Upper lobe of left lung (tissue), 6 donors: ENCODE data around the gene MARCHF3. TPM values are rescaled to one million over a fixed set of nuclear protein-coding genes. Genes with fewer than 3 reads are reported as not detected.
"Not testable (repeated sequence)": the region's sequence is repeated elsewhere in the genome, so short reads cannot be mapped to it uniquely, and the experiment has no call there.

Source experiments
- ATAC-seq, 2 donors: fragments of 200-7000 bp; cut with Tn5 transposase; one replicate each; pipeline ENCODE4 v1.9.1; 2022; ENCODE audit warnings: mild to moderate bottlenecking in 2 of 2, moderate library complexity in 2 of 2; ENCODE audit not compliant: low FRiP score in 2 of 2
- DNase-seq, 2 donors: peaks; one replicate each; pipeline ENCODE4 v3.0.0-alpha.2; 2019 to 2020
- H3K27ac ChIP-seq, 4 donors: fragments of 200-600 bp; sonication (generic); one replicate each; pipeline ENCODE4 v1.5.1; 2016 to 2019
- H3K27me3 ChIP-seq, 4 donors: fragments of 200-600 bp; sonication (generic); one replicate each; pipeline ENCODE4 v1.5.1; 2017 to 2019
- H3K36me3 ChIP-seq, 4 donors: fragments of 200-600 bp; sonication (generic); one replicate each; pipeline ENCODE4 v1.5.1; 2016 to 2019
- H3K4me1 ChIP-seq, 4 donors: fragments of 200-600 bp; sonication (generic); one replicate each; pipeline ENCODE4 v1.5.1; 2018 to 2019
- H3K4me3 ChIP-seq, 4 donors: fragments of 200-600 bp; sonication (generic); one replicate each; pipeline ENCODE4 v1.5.1; 2017 to 2019; ENCODE audit warnings: mild to moderate bottlenecking in 2 of 4, moderate library complexity in 1 of 4
- H3K9me3 ChIP-seq, 4 donors: fragments of 200-600 bp; sonication (generic); one replicate each; pipeline ENCODE4 v1.5.1; 2018 to 2019
- EP300 ChIP-seq, 4 donors: sonication (generic); formaldehyde crosslinking; IDR thresholded peaks; one replicate each; pipeline ENCODE4 v1.5.1; 2017; ENCODE audit warnings: antibody characterized with exemption in 4 of 4, control low read depth in 2 of 4
- POLR2A ChIP-seq, 4 donors: fragments of 450-650 bp; IDR thresholded peaks; one replicate each; pipeline ENCODE4 v1.5.1; 2016 to 2017; ENCODE audit warnings: antibody characterized with exemption in 4 of 4, mild to moderate bottlenecking in 2 of 4
- POLR2AphosphoS5 ChIP-seq, 2 donors: sonication (generic); formaldehyde crosslinking; IDR thresholded peaks; one replicate each; pipeline ENCODE4 v1.5.1; 2017; ENCODE audit warnings: antibody characterized with exemption in 2 of 2
- WGBS, 2 donors: methylation state at CpG; one replicate each; pipeline ENCODE4 v1.1.5; 2017 to 2018; 5-methylcytosine and 5-hydroxymethylcytosine counted together
- total RNA-seq, 6 donors: library from RNA; depleted of rRNA in 4 of 6; stranded (reverse); fragments of >200 nt in 4 of 6; gene quantifications; one replicate each; pipeline versions ENCODE4 v1.1.0 to v1.2.1, GENCODE V29; 2016 to 2021
- TF ChIP-seq, protein P1 (sequence below), 6 experiments: fragments of 450-650 bp in 4 of 6; fragments of 200-600 bp in 2 of 6; sonication (generic) in 2 of 6; IDR thresholded peaks; one replicate each; pipeline ENCODE4 v1.5.1; 2016 to 2019; ENCODE audit warnings: antibody characterized with exemption in 6 of 6
- donor health status: DM: no; HTN: no; CAD: no; lungs with moderate emphysema.
- donor health status: DM: no; HTN: yes; CAD: no; lungs with severe emphysema.

The MARCHF3 gene
- total RNA-seq, 6 donors from 2014 or later: 2.1 to 16.2 (median 6.7) TPM

GRCh38 chr5:126949475-126949874 lies 80.9 kb downstream of the MARCHF3 start:
- no peaks in the 10 kb centered on the region for H3K27me3 ChIP-seq
- WGBS, 2 donors: 75 to 88% methylated on average over 2 of the region's 2 CpGs
- TF ChIP-seq POLR2A (IDR thresholded peaks at IDR 0.05) (no peak), POLR2AphosphoS5 (IDR thresholded peaks at IDR 0.05) (no peak), EP300 (IDR thresholded peaks at IDR 0.05) (no peak)
- TF ChIP-seq, protein P1, sequence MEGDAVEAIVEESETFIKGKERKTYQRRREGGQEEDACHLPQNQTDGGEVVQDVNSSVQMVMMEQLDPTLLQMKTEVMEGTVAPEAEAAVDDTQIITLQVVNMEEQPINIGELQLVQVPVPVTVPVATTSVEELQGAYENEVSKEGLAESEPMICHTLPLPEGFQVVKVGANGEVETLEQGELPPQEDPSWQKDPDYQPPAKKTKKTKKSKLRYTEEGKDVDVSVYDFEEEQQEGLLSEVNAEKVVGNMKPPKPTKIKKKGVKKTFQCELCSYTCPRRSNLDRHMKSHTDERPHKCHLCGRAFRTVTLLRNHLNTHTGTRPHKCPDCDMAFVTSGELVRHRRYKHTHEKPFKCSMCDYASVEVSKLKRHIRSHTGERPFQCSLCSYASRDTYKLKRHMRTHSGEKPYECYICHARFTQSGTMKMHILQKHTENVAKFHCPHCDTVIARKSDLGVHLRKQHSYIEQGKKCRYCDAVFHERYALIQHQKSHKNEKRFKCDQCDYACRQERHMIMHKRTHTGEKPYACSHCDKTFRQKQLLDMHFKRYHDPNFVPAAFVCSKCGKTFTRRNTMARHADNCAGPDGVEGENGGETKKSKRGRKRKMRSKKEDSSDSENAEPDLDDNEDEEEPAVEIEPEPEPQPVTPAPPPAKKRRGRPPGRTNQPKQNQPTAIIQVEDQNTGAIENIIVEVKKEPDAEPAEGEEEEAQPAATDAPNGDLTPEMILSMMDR (IDR thresholded peaks at IDR 0.05): no peak
- H3K4me3 ChIP-seq: no peak overlapping the region
- H3K4me1 ChIP-seq: no peaks in the 10 kb centered on the region
- H3K9me3 ChIP-seq: no peaks in the 10 kb centered on the region
- H3K27ac ChIP-seq: no peak overlapping the region
- DNase-seq (no peak), ATAC-seq (no peak)
- no peaks in the 10 kb centered on the region for H3K36me3 ChIP-seq

- no peaks in the 10 kb centered on the region for H3K27me3 ChIP-seq
These were observed 81.9 kb downstream of the MARCHF3 start for GRCh38 chr5:126948453-126948852.

GRCh38 chr5:126948011-126948355 lies 82.4 kb downstream of the MARCHF3 start:
- DNase-seq: no peak
- Histone ChIP-seq H3K9me3 (no peaks in the 10 kb centered on the region), H3K27me3 (no peaks in the 10 kb centered on the region), H3K4me3 (no peak overlapping the region), H3K27ac (no peak overlapping the region), H3K36me3 (no peaks in the 10 kb centered on the region), H3K4me1 (no peaks in the 10 kb centered on the region)
- TF ChIP-seq EP300 (IDR thresholded peaks at IDR 0.05): no peak
- TF ChIP-seq POLR2A (IDR thresholded peaks at IDR 0.05): no peak
- no peak for TF ChIP-seq POLR2AphosphoS5 (IDR thresholded peaks at IDR 0.05)
- TF ChIP-seq, protein P1 (IDR thresholded peaks at IDR 0.05): no peak
- 90 to 93% methylated on average over 3 of the region's 3 CpGs for WGBS, 2 donors
- no peak for ATAC-seq

More at GRCh38 chr5:126948453-126948852, 81.9 kb downstream of the MARCHF3 start:
- Histone ChIP-seq H3K4me3 (no peak overlapping the region), H3K9me3 (no peaks in the 10 kb centered on the region), H3K27ac (no peak overlapping the region), H3K4me1 (no peaks in the 10 kb centered on the region), H3K36me3 (no peaks in the 10 kb centered on the region)
- no peak for ATAC-seq
- WGBS, 2 donors: 90 to 94% methylated on average over 6 of the region's 6 CpGs
- no peak for DNase-seq
- TF ChIP-seq, protein P1 (IDR thresholded peaks at IDR 0.05): no peak
- TF ChIP-seq POLR2AphosphoS5 (IDR thresholded peaks at IDR 0.05): no peak
- no peak for TF ChIP-seq POLR2A (IDR thresholded peaks at IDR 0.05)

DNA sequence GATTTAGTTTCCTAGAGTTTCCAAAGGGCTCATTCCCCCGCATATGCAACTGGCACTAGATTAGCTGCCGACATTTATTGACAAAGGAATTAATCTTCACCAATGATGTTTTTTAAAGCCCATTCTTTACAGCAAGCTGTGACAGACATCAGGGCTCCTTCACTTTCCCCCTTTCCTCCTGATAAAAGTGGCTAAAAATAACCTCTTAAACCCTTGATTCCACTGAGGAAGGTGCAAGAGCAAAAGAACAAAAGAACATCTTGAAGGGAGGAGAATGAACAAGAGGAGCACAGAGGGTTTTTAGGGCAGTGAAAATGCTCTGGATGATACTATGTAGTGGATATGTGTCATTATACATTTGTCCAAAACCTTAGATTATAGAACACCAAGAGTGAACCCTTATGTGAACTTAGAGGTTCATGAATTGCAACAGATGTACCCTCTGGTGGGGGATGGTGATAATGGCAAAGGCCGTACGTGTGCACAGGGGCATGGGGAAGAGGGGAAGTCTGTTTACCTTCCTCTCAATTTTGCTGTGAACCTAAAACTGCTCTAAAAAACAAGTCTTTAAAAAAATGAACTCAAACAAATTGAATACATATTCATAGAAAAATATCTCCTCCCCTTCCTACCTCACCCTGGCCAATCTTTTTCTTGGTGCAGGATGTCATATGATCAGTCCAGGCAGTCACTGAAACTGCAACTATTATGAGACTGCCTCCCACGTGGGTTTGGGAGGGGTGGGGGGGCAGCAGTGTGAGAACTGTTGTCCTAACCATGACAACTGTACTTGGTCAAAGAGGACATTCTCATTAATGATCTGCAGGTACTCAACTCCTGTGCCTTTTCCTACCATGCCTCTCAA lies 83.0 kb downstream of the MARCHF3 start:
- no peaks in the 10 kb centered on the region for H3K9me3 ChIP-seq
- H3K36me3 ChIP-seq: no peaks in the 10 kb centered on the region
- WGBS, 2 donors: 52 to 55% methylated on average over 5 of the region's 5 CpGs
- H3K4me3 ChIP-seq: no peak overlapping the region
- no peaks in the 10 kb centered on the region for H3K4me1 ChIP-seq
- ATAC-seq: no peak
- DNase-seq: no peak
- TF ChIP-seq EP300 (IDR thresholded peaks at IDR 0.05) (no peak), POLR2AphosphoS5 (IDR thresholded peaks at IDR 0.05) (no peak), POLR2A (IDR thresholded peaks at IDR 0.05) (no peak)
- TF ChIP-seq, protein P1 (IDR thresholded peaks at IDR 0.05): no peak
- H3K27me3 ChIP-seq: no peaks in the 10 kb centered on the region
- H3K27ac ChIP-seq: no peak overlapping the region

DNA sequence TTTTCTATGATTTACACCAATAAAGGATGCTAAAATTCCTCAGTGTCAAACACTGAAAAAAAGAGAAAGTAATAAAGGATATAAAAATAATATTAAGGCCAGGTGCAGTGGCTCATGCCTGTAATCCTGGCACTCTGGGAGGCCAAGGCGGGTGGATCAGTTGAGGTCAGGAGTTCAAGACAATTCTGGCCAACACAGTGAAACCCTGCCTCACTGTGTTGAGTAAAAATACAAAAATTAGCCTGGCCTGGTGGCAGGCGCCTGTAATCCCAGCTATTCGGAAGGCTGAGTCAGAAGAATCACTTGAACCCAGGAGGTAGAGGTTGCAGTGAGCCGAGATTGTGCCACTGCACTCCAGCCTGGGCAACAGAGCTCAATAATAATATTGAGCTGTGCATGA lies 87.5 kb downstream of the MARCHF3 start:
- not testable (repeated sequence) for H3K4me3 ChIP-seq, H3K27me3 ChIP-seq, ATAC-seq, H3K36me3 ChIP-seq, H3K9me3 ChIP-seq, H3K4me1 ChIP-seq, DNase-seq, H3K27ac ChIP-seq
- 88 to 91% methylated on average over 4 of the region's 4 CpGs for WGBS, 2 donors
